Neural cell (in vitro differentiated cells): ENCODE data around the gene TCP10L. TPM values are rescaled to one million over a fixed set of nuclear protein-coding genes. Genes with fewer than 3 reads are reported as not detected.

Source experiments
- H2AFZ ChIP-seq: fragments of 200-600, 300-800 bp; sonication (generic), shearing (Covaris generic); 2 replicates; pipeline ENCODE4 v1.6.0; 2014; ENCODE audit warnings: low read depth, mild to moderate bottlenecking, antibody characterized with exemption, low read length, moderate library complexity
- H3F3A ChIP-seq: fragments of 200-600 bp; shearing (Covaris generic); 2 replicates; pipeline ENCODE4 v1.6.1; 2016; ENCODE audit warnings: mild to moderate bottlenecking, moderate library complexity, mixed read lengths, antibody characterized with exemption, low read length; ENCODE audit not compliant: insufficient read depth, poor library complexity, severe bottlenecking
- H3K27ac ChIP-seq: fragments of 200-600, 300-800 bp; sonication (generic), shearing (Covaris generic); 2 replicates; pipeline ENCODE4 v1.5.1; 2014; ENCODE audit warnings: mild to moderate bottlenecking, low read length, moderate library complexity
- H3K27me3 ChIP-seq: fragments of 300-800, 200-600 bp; sonication (generic), shearing (Covaris generic); 2 replicates; pipeline ENCODE4 v1.6.0; 2014; ENCODE audit warnings: mild to moderate bottlenecking, low read depth, low read length, moderate library complexity; ENCODE audit not compliant: insufficient read depth
- H3K36me3 ChIP-seq: fragments of 300-800, 200-600 bp; sonication (generic), shearing (Covaris generic); 2 replicates; pipeline ENCODE4 v1.5.1; 2014; ENCODE audit warnings: mild to moderate bottlenecking, antibody characterized with exemption, low read length, moderate library complexity; ENCODE audit not compliant: insufficient read depth
- H3K4me2 ChIP-seq: fragments of 300-800, 200-600 bp; sonication (generic), shearing (Covaris generic); 2 replicates; pipeline ENCODE4 v1.6.0; 2014; ENCODE audit warnings: mild to moderate bottlenecking, low read length
- H3K4me3 ChIP-seq: fragments of 300-800, 200-600 bp; sonication (generic), shearing (Covaris generic); 2 replicates; pipeline ENCODE4 v1.5.1; 2014; ENCODE audit warnings: mild to moderate bottlenecking, low read length, moderate library complexity
- H3K79me2 ChIP-seq: fragments of 200-600 bp; shearing (Covaris generic); replicated peaks from 2 replicates; pipeline ENCODE4 v1.6.0; 2014; ENCODE audit warnings: mild to moderate bottlenecking, low read length, moderate library complexity; ENCODE audit not compliant: insufficient read depth
- H3K9ac ChIP-seq: fragments of 300-800, 200-600 bp; sonication (generic), shearing (Covaris generic); 2 replicates; pipeline ENCODE4 v1.6.1; 2016; ENCODE audit warnings: mild to moderate bottlenecking, low read length, mixed read lengths
- H3K9me2 ChIP-seq: fragments of 200-600 bp; shearing (Covaris generic); 2 replicates; pipeline ENCODE4 v1.6.1; 2016; ENCODE audit warnings: mild to moderate bottlenecking, low read length, mixed read lengths; ENCODE audit not compliant: insufficient read depth
- H3K9me3 ChIP-seq: fragments of 200-600, 300-800 bp; sonication (generic), shearing (Covaris generic); 2 replicates; pipeline ENCODE4 v1.6.1; 2016; ENCODE audit warnings: mild to moderate bottlenecking, mixed run types, low read length, moderate library complexity, mixed read lengths
- H4K20me1 ChIP-seq: fragments of 200-600 bp; shearing (Covaris generic); 2 replicates; pipeline ENCODE4 v1.6.1; 2016; ENCODE audit warnings: mild to moderate bottlenecking, mixed run types; ENCODE audit not compliant: insufficient read depth
- EP300 ChIP-seq: fragments of 450-650 bp; conservative IDR thresholded peaks from 2 replicates; pipeline ENCODE4 v1.6.1; 2014; ENCODE audit warnings: antibody characterized with exemption, mild to moderate bottlenecking, moderate library complexity; ENCODE audit not compliant: poor library complexity, severe bottlenecking
- POLR2AphosphoS5 ChIP-seq: IDR thresholded peaks from 2 replicates; pipeline ENCODE4 v1.6.1; 2012
- RAD21 ChIP-seq: fragments of 450-650 bp; conservative IDR thresholded peaks from 2 replicates; pipeline ENCODE4 v1.6.1; 2014; ENCODE audit warnings: antibody characterized with exemption, mild to moderate bottlenecking, moderate library complexity
- SMC3 ChIP-seq: fragments of 450-650 bp; conservative IDR thresholded peaks from 2 replicates; pipeline ENCODE4 v1.6.1; 2014; ENCODE audit warnings: antibody characterized with exemption, mild to moderate bottlenecking, moderate library complexity; ENCODE audit not compliant: poor library complexity
- TAF1 ChIP-seq: IDR thresholded peaks from 2 replicates; pipeline ENCODE4 v1.6.1; 2012; ENCODE audit warnings: low read depth
- polyA plus RNA-seq: library from polyadenylated mRNA; depleted of rRNA; stranded (reverse); fragments of >200 nt; gene quantifications from 2 replicates; pipeline ENCODE4 v1.2.3, GENCODE V29; 2014
- TF ChIP-seq, protein P1 (sequence below): IDR thresholded peaks from 2 replicates; pipeline ENCODE4 v1.6.1; 2012; ENCODE audit warnings: borderline replicate concordance
- TF ChIP-seq, protein P2 (sequence below): fragments of 450-650 bp; IDR thresholded peaks from 2 replicates; pipeline ENCODE4 v1.5.1; 2014; ENCODE audit warnings: antibody characterized with exemption, mild to moderate bottlenecking, moderate library complexity; ENCODE audit not compliant: poor library complexity, severe bottlenecking

Gene TCP10L
- polyA plus RNA-seq, 1 donor from 2014 or later = 1.7 TPM

DNA sequence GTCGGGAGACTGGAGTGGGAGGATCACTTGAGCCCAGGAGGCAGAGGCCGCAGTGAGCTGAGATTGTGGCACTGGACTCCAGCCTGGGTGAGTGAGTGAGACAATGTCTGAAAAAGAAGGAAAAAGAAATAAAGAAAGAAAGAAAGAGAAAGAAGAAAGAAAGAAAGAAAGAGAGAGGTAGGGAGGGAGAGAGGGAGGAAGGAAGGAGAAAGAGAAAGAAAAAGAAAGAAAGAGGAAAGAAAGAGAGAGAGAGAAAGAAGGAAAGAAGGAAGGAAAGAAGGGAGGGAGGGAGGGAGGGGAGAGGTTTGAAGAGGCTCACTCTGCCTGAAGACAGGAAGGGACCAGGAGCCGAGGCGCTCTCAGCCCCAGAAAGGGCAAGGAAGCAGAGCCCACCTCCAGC, 4.8 kb upstream of the TCP10L start:
- Histone ChIP-seq H4K20me1 (no peaks in the 10 kb centered on the region), H3K9ac (no peak overlapping the region), H2AFZ (no peak overlapping the region), H3K4me2 (no peak overlapping the region), H3K9me3 (no peaks in the 10 kb centered on the region), H3K9me2 (no peaks in the 10 kb centered on the region), H3K36me3 (no peaks in the 10 kb centered on the region), H3K27ac (no peak overlapping the region), H3K4me3 (no peak overlapping the region), H3F3A (no peaks in the 10 kb centered on the region), H3K27me3 (no peaks in the 10 kb centered on the region), H3K79me2 (no peaks in the 10 kb centered on the region)
- TF ChIP-seq, protein P1, sequence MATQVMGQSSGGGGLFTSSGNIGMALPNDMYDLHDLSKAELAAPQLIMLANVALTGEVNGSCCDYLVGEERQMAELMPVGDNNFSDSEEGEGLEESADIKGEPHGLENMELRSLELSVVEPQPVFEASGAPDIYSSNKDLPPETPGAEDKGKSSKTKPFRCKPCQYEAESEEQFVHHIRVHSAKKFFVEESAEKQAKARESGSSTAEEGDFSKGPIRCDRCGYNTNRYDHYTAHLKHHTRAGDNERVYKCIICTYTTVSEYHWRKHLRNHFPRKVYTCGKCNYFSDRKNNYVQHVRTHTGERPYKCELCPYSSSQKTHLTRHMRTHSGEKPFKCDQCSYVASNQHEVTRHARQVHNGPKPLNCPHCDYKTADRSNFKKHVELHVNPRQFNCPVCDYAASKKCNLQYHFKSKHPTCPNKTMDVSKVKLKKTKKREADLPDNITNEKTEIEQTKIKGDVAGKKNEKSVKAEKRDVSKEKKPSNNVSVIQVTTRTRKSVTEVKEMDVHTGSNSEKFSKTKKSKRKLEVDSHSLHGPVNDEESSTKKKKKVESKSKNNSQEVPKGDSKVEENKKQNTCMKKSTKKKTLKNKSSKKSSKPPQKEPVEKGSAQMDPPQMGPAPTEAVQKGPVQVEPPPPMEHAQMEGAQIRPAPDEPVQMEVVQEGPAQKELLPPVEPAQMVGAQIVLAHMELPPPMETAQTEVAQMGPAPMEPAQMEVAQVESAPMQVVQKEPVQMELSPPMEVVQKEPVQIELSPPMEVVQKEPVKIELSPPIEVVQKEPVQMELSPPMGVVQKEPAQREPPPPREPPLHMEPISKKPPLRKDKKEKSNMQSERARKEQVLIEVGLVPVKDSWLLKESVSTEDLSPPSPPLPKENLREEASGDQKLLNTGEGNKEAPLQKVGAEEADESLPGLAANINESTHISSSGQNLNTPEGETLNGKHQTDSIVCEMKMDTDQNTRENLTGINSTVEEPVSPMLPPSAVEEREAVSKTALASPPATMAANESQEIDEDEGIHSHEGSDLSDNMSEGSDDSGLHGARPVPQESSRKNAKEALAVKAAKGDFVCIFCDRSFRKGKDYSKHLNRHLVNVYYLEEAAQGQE = no peak
- TF ChIP-seq, protein P2, sequence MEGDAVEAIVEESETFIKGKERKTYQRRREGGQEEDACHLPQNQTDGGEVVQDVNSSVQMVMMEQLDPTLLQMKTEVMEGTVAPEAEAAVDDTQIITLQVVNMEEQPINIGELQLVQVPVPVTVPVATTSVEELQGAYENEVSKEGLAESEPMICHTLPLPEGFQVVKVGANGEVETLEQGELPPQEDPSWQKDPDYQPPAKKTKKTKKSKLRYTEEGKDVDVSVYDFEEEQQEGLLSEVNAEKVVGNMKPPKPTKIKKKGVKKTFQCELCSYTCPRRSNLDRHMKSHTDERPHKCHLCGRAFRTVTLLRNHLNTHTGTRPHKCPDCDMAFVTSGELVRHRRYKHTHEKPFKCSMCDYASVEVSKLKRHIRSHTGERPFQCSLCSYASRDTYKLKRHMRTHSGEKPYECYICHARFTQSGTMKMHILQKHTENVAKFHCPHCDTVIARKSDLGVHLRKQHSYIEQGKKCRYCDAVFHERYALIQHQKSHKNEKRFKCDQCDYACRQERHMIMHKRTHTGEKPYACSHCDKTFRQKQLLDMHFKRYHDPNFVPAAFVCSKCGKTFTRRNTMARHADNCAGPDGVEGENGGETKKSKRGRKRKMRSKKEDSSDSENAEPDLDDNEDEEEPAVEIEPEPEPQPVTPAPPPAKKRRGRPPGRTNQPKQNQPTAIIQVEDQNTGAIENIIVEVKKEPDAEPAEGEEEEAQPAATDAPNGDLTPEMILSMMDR = no peak
- TF ChIP-seq SMC3 (no peak), TAF1 (no peak)

DNA sequence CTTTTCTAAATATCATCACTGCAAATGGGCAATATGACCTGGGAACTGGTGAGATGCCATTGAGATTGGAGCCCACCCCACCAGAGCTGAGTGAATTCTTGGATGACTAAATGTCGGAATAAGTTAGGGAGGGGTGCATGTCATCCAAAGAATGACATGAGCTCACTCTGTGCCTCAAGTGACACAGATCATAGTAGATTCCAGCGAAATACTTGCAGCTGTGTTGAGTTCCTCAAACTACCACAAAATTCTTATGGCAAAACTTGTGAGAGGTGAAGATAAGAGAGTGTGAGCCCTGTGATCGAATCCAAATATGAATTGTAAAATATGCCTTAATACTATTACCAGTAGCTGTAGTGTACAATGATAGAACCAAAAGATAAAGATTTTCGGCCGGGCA, 2.3 kb upstream of the TCP10L start:
- no peaks in the 10 kb centered on the region for H4K20me1 ChIP-seq
- H3K79me2 ChIP-seq = no peaks in the 10 kb centered on the region
- no peak for TF ChIP-seq POLR2AphosphoS5
- no peak for TF ChIP-seq RAD21
- no peak overlapping the region for H3K9ac ChIP-seq
- H3K9me2 ChIP-seq = no peaks in the 10 kb centered on the region
- no peaks in the 10 kb centered on the region for H3K36me3 ChIP-seq
- no peaks in the 10 kb centered on the region for H3K9me3 ChIP-seq
- no peak overlapping the region for H3K4me3 ChIP-seq
- no peaks in the 10 kb centered on the region for H3K27me3 ChIP-seq
- H3K4me2 ChIP-seq = no peak overlapping the region
- H3K27ac ChIP-seq = no peak overlapping the region
- H2AFZ ChIP-seq = no peak overlapping the region
- H3F3A ChIP-seq = no peaks in the 10 kb centered on the region

GRCh38 chr21:32587120-32587519, 1.8 kb upstream of the TCP10L start:
- H3K4me3 ChIP-seq = no peak overlapping the region
- no peak overlapping the region for H3K27ac ChIP-seq
- no peak overlapping the region for H3K9ac ChIP-seq
- H3K4me2 ChIP-seq = no peak overlapping the region
- no peaks in the 10 kb centered on the region for H3K79me2 ChIP-seq
- H3K36me3 ChIP-seq = no peaks in the 10 kb centered on the region
- H3K27me3 ChIP-seq = no peaks in the 10 kb centered on the region
- no peak overlapping the region for H2AFZ ChIP-seq
- no peaks in the 10 kb centered on the region for H3K9me2 ChIP-seq
- TF ChIP-seq POLR2AphosphoS5 = no peak
- TF ChIP-seq SMC3 = no peak
- no peak for TF ChIP-seq TAF1
- no peak for TF ChIP-seq EP300
- H3F3A ChIP-seq = no peaks in the 10 kb centered on the region
- H3K9me3 ChIP-seq = no peaks in the 10 kb centered on the region
- H4K20me1 ChIP-seq = no peaks in the 10 kb centered on the region
